Superior temporal gyrus (tissue), 1 donor: ENCODE data around the gene ARHGAP6.
A peak's percentile ranks its signal among the peaks of the same experiment; 100 is the strongest.

Experiments
- DNase-seq: peaks from one replicate; pipeline ENCODE4 v3.0.0-alpha.2; 2016; ENCODE audit errors: extremely low spot score

Gene ARHGAP6

GRCh38 chrX:11108253-11108941 is 557.3 kb downstream of the ARHGAP6 start:
- DNase-seq = no peak

- DNase-seq = no peak
Measured at GRCh38 chrX:11105080-11105479, 560.6 kb downstream of the ARHGAP6 start.

DNA sequence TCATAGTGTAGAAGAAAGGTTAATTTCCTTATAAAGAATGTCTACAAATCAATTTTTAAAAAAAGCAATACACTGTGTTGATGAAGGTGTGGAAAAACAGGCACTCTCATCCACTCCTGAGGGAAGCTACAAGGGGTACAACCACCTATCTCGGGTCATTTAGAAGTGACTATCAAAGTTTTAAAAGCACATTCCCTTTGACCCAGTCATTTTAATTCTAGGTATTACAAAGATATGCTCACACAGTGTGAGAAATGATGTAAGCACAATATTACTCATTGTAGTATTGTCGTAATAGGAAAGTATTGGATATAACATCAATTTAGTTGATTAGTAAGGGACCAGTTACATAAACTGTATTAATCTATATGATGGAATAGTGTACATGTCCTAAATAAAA is 562.0 kb downstream of the ARHGAP6 start:
- no peak for DNase-seq

GRCh38 chrX:11103006-11103405 is 562.7 kb downstream of the ARHGAP6 start:
- DNase-seq = no peak

- peak; percentile 64 for DNase-seq
Measured at GRCh38 chrX:11100281-11101035, 565.3 kb downstream of the ARHGAP6 start.

- DNase-seq = no peak
Measured at GRCh38 chrX:11099465-11099864, 566.3 kb downstream of the ARHGAP6 start.

DNA sequence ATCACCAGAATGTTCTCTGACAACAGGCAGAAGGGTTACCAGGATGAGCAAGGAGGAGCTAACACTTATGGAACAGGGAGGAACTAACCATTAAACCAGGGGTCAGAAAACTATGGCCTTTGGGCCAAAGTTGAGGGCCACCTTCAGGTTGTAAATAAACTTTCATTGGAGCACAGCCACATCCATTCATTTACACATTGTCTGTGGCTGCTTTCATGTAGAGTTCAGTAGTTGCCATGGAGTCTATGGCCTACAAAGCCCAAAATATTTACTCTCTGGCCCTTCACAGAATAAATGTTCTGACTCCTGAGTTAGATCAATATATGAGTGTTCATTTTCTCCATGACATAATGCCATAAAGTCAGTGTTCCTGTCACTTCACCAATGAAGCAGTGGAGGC is 567.8 kb downstream of the ARHGAP6 start:
- no peak for DNase-seq

DNA sequence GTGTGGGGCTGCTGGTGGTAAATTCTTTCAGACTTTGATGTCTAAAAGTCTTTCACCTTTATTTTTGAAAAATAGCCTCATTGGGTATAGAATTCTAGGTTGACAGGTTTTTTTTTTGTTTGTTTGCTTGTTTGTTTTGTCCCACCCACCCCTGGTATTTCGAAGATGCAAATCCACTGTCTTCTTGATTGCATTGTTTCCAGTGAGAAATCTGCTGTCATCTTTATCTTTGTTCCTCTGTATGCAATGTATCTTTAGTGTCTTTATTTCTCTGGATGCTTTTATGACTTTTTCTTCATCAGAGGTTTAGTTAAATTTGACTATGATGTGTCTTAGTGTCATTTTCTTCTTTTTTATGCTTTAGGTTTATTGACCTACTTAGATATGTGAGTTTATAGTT is 575.9 kb downstream of the ARHGAP6 start:
- DNase-seq = no peak
